Thymus (tissue), 11 donors: Measurements from ENCODE around the gene HOXA9. TPM values are rescaled to one million over a fixed set of nuclear protein-coding genes. Genes with fewer than 3 reads are reported as not detected.

Source experiments
- DNase-seq, 9 donors: peaks; one replicate each; pipeline ENCODE4 v3.0.0-alpha.2; 2013; ENCODE audit warnings: low spot score in 9 of 9, low read depth in 6 of 9, missing footprints in 1 of 9
- H3K27ac ChIP-seq, 2 donors: one replicate each; pipeline ENCODE4 v1.5.1; 2013; ENCODE audit warnings: control low read depth in 1 of 2, low read depth in 1 of 2, low read length in 1 of 2, mild to moderate bottlenecking in 1 of 2, moderate library complexity in 1 of 2
- H3K27me3 ChIP-seq, 2 donors: one replicate each; pipeline ENCODE4 v1.5.1; 2013; ENCODE audit warnings: low read length in 1 of 2; ENCODE audit not compliant: control insufficient read depth in 2 of 2, insufficient read depth in 1 of 2
- H3K36me3 ChIP-seq, 2 donors: one replicate each; pipeline ENCODE4 v1.5.1; 2013; ENCODE audit warnings: low read length in 1 of 2, mild to moderate bottlenecking in 1 of 2, moderate library complexity in 1 of 2; ENCODE audit not compliant: control insufficient read depth in 2 of 2, insufficient read depth in 2 of 2
- H3K4me1 ChIP-seq, 2 donors: one replicate each; pipeline ENCODE4 v1.5.1; 2013; ENCODE audit warnings: low read length in 2 of 2; ENCODE audit not compliant: control insufficient read depth in 2 of 2, insufficient read depth in 2 of 2
- H3K4me3 ChIP-seq, 2 donors: one replicate each; pipeline ENCODE4 v1.5.1; 2013; ENCODE audit warnings: low read length in 2 of 2, control low read depth in 1 of 2, mild to moderate bottlenecking in 1 of 2
- H3K9me3 ChIP-seq, 2 donors: one replicate each; pipeline ENCODE4 v1.5.1; 2013; ENCODE audit warnings: low read length in 1 of 2, mild to moderate bottlenecking in 1 of 2; ENCODE audit not compliant: control insufficient read depth in 2 of 2, insufficient read depth in 1 of 2
- WGBS: extraction: QIAGEN DNeasy Blood & Tissue Kit; methylation state at CpG from one replicate; pipeline ENCODE4 v1.1.7; 2013; 5-methylcytosine and 5-hydroxymethylcytosine counted together
- polyA plus RNA-seq: library from polyadenylated mRNA; stranded (reverse); fragments of 200-250 nt; gene quantifications from one replicate; pipeline ENCODE4 v1.2.3, GENCODE V29; 2013
- total RNA-seq: library from RNA; stranded (reverse); fragments of 120-200 nt; gene quantifications from one replicate; pipeline ENCODE4 v1.2.4, GENCODE V29; 2013
- donor health status: healthy.

The HOXA9 gene
- total and polyA plus RNA-seq, 2 donors: 1.5 to 4.9 TPM

DNA sequence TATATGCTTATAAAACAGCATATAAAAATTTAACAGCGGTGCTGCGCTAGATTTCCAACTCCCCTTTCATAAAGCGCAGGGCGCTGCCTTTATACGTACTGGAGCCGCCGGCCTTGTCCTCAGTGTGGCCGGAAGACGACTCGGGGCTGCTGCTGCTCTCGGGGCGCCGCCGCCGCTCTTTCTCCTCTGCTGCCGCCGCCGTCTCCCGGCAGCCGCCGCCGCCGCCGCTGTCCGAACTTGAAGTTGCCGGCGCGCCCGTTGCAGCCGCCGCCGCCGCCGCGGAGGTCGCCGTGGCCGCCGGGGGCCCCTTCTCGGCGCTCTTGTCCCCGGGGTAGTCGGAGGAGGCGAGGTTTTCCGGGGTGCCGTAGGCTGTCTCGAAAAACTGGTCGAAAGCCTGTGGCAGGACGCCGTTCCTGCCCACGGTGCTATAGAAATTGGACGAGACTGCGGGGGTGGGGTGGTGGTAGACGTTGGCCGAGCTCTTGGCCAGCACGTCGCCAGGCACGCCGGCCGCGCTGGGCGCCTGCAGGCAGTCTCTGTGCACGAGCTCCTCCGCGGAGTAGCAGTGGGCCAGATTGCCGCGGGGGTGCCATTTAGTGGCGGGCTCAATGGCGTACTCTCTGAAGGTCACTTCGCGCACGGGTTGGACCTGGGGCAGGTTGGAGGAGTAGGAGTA, 19.1 kb upstream of the HOXA9 start:
- Histone ChIP-seq H3K27ac (no peak overlapping the region), H3K9me3 (peaks cover 0 to 16% of the 10 kb centered on the region in 2 donors), H3K4me1 (peaks cover 14 to 53% of the 10 kb centered on the region in 2 donors), H3K27me3 (peaks cover 70 to 100% of the 10 kb centered on the region in 2 donors), H3K36me3 (no peaks in the 10 kb centered on the region), H3K4me3 (peak overlapping the region in 1 of 2 donors; percentile 35)
- WGBS: 2% methylated on average over 72 of the region's 72 CpGs
- DNase-seq: no peak

DNA sequence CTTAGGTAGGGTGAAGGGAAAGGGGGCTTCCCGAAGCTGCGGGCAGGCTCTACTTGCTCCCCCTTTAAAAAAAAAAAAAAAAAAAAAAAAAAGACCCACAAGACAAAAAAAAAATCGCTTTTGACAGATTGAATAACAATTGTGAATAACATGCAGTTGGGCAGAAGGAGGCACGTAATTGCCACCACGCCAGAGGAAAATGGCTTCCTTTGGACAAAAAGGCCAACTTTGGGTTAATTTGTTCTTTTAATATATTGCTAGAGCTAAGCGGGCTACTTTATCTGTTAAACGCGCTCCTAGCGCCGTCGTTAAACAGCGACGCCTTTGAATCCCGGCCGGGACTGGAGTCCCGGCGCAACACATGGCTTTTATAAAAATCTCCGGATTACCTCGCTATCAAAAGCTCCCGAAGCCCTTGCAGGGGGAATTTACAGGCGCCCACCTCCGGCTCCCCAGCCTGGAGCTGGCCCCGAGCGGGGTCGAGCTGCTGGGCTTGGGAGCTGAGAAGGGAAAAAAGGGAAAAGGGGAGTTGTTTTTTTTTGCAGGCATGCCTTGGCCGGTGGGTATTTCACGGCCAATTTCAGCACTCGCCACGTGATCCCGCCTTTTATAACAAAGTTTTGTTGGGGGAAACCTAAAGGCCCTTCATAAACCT, 18.5 kb upstream of the HOXA9 start:
- DNase-seq: no peak
- Histone ChIP-seq H3K27me3 (peaks cover 70 to 100% of the 10 kb centered on the region in 2 donors), H3K4me1 (peaks cover 14 to 55% of the 10 kb centered on the region in 2 donors), H3K27ac (no peak overlapping the region), H3K36me3 (no peaks in the 10 kb centered on the region), H3K4me3 (peak overlapping the region in 1 of 2 donors; percentile 35), H3K9me3 (peaks cover 0 to 10% of the 10 kb centered on the region in 2 donors)
- WGBS: 3% methylated on average over 30 of the region's 30 CpGs

DNA sequence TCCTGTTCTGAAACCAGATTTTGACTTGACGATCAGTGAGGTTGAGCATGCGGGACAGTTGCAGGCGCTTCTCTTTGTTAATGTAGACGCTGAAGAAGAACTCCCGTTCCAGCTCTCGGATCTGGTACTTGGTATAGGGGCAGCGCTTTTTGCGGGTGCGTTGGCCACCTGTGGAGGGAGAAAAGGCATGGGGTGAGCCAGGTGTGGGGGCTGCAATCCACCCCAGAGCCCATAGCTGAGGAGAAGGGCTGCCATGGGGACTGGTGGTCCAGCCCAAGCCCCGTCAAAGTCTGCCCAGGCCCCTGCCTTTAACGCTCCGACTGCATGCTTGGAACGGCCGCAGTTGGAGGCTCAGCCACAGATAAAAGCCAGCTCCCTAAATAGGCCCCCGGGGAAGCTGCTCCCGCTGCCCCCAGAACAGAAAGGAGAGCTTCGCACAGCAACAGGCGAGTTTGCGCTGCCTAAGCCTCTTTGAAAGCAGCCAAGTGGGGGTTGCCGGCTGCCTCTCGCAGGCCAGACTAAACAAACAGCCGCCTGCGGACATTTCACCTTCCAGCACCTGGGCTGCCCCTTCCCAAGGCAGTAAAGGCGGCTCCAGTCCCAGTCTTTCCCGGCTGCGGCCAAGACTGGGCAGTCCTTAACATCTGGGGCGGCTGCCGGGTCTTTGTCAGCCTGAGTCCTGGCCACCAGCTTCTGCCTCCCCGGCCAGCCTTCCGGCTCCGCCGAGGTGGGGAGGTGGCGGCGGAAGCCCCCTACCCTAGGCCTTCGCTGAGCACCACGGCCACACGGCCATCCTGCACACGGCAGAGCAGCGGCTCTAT, 17.7 kb upstream of the HOXA9 start:
- Histone ChIP-seq H3K4me1 (peaks cover 14 to 48% of the 10 kb centered on the region in 2 donors), H3K27ac (no peak overlapping the region), H3K9me3 (peaks cover 0 to 7% of the 10 kb centered on the region in 2 donors), H3K27me3 (peaks cover 71 to 100% of the 10 kb centered on the region in 2 donors), H3K36me3 (no peaks in the 10 kb centered on the region), H3K4me3 (no peak overlapping the region)
- DNase-seq: no peak
- 16% methylated on average over 39 of the region's 39 CpGs for WGBS

DNA sequence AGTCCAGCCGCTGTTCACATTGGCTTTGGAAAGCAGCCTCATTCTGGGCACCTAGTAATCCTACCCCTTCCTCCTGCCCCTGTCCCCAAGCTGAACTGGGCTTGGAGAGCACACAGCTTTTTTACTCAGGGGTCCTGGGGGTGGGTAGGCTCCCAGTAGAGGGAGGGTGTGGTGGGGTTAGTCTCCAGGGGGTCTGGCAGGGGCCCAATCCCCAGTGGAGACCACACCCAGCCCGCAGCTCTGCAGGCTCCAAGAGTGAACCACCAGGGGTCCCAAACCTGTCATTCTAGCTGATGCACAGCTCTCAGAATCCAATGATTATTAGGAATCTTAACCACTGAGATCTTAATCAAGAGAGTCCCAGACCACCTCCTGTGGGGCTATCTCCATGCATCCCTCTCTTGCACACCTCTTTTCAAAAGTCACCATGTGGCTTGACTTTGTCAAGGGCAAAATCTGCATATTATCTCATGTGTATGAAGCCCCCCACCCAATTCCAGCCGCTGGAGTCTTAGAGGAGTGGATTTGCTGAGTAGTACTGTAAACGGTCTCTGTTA, 17.0 kb upstream of the HOXA9 start:
- H3K36me3 ChIP-seq: no peaks in the 10 kb centered on the region
- peaks cover 14 to 41% of the 10 kb centered on the region in 2 donors for H3K4me1 ChIP-seq
- no peak for DNase-seq
- WGBS: 66% methylated on average over 4 of the region's 4 CpGs
- no peak overlapping the region for H3K27ac ChIP-seq
- peaks cover 0 to 7% of the 10 kb centered on the region in 2 donors for H3K9me3 ChIP-seq
- no peak overlapping the region for H3K4me3 ChIP-seq
- H3K27me3 ChIP-seq: peaks cover 73 to 100% of the 10 kb centered on the region in 2 donors

DNA sequence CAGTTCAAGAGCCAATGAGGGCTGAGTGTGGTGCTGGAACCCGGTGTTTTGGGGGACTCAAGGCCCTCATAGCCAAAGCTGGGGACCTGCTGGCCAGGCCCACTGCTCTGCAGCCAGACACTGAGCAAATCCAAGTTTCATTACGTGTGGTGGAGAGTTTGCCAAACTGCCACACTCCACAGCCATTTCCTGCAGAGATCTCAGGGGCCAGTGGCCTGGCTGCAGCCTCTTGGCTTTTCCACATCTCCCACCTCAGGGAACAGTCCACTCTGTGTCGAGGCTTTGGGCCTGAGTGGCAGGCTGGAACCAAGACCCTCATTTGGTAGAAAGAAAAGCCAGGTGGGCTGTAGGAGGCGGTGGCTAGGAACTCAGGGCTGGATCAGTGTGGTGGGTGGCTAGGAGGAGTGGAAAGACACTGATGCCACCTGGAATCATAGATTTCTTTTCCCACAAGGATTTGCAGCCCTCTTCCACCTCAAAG, 16.5 kb upstream of the HOXA9 start:
- H3K36me3 ChIP-seq: no peaks in the 10 kb centered on the region
- no peak for DNase-seq
- WGBS: 94% methylated on average over 4 of the region's 4 CpGs
- H3K4me3 ChIP-seq: no peak overlapping the region
- peaks cover 0 to 7% of the 10 kb centered on the region in 2 donors for H3K9me3 ChIP-seq
- peaks cover 76 to 100% of the 10 kb centered on the region in 2 donors for H3K27me3 ChIP-seq
- H3K27ac ChIP-seq: no peak overlapping the region
- H3K4me1 ChIP-seq: peaks cover 14 to 41% of the 10 kb centered on the region in 2 donors

DNA sequence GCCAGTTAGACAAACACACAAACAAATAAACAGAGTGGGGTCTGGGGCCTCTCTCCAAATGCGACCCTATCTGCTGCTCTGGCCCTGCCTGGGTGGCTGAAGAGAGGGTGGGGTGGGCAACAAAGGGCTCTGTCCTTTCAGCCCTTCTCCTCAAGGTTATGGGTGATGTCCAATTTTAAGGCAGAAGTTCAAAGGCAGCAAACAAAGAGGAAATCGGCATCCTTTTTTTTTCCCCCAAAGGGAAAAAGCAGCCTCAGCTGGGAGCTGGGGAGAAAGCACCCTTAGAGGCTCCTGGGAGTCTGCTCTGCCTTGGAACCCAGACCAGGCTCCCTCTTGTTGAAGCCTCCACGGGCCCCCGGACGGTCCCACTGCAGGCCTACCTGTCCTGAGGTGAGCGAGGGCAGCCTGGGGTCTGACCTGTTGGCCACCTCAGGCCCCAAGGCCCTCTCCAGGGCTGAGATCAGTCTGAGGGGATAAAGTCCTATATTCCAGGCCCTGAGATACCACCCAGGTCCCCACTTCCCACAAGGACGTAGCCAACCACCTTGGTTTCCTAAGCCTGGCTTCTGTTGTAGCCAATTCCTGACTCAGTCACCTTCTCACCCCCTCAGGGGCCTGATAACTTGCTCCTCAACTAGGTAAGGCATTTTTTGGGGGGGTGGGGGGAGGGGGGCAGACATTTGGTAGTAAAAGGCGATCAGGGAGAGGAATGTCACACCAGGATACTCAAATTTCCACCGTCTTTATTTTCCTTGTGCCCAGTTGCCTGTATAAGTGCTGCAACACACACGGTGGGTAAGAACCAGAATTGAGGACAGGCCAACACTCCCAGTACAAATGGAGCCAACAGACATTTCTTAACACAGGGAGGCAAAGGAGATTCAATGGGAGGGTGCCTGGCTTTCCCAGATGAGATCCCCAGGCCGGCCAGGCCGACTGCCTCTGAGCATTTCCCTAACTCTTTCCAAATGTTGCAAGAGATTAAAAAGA, 15.4 kb upstream of the HOXA9 start:
- Histone ChIP-seq H3K4me3 (no peak overlapping the region), H3K36me3 (no peaks in the 10 kb centered on the region), H3K4me1 (peaks cover 12 to 36% of the 10 kb centered on the region in 2 donors), H3K27ac (no peak overlapping the region), H3K9me3 (peaks cover 0 to 5% of the 10 kb centered on the region in 2 donors), H3K27me3 (peaks cover 74 to 100% of the 10 kb centered on the region in 2 donors)
- DNase-seq: no peak
- 93% methylated on average over 12 of the region's 12 CpGs for WGBS

DNA sequence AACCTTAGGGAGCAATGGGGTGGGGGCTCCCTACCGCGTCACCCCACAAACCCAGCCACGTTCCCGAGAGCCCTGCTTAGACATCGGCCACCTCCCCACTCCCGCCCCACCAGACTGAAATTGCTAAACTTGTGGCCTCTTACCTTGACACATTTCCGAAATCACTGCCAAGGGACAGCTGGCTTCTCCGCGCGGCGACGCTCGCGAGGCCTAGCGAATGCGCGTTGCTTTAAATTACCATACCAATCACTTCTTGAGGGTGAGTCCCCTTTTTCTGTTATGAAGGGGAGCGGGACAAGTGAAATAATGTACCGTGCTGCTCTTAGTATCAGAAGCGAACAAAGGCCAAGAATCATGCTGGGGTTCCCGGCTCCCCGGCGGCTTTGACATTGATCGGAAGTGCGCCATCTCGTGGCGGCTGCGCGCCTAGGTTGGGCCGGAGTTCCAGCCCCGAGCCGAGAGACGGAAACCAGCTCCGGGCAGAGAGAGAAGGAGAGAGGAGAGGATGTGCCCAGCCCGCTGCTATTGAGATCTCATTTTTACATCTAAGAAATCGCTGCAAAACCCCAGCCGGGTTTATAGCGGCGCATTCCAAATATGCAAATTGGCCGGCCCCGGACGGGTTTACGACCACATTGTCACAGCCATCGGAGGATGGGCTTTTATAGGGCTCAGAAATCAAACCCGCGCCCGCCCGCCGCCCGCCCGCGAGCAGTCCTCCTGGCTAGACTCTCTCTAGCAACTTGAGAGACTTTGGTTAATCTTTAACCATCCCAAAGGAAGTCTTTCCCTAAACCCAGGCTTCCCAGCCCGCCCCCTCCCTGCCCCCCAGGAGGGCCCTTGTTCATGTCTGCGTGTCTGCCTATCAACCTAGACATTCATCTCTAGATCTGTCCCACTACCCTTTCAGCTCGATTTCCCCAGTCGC, 14.4 kb upstream of the HOXA9 start:
- 24% methylated on average over 56 of the region's 56 CpGs for WGBS

More for the DNA sequence above, 14.4 kb upstream of the HOXA9 start:
- H3K4me1 ChIP-seq: peaks cover 4 to 27% of the 10 kb centered on the region in 2 donors
- peaks cover 74 to 100% of the 10 kb centered on the region in 2 donors for H3K27me3 ChIP-seq
- H3K27ac ChIP-seq: no peak overlapping the region
- no peaks in the 10 kb centered on the region for H3K36me3 ChIP-seq
- peak in 7 of 9 donors; percentile 46 to 83 (median 72) for DNase-seq
- no peak overlapping the region for H3K4me3 ChIP-seq
- H3K9me3 ChIP-seq: peaks cover 0 to 2% of the 10 kb centered on the region in 2 donors
